GM12878 (cell line): Measurements from ENCODE around the gene RAD52. TPM values are rescaled to one million over a fixed set of nuclear protein-coding genes. Genes with fewer than 3 reads are reported as not detected.

Experiments used
- ATAC-seq: fragments of 200-7000 bp; cut with Tn5 transposase; 3 replicates; pipeline ENCODE4 v1.9.1; 2020; ENCODE audit warnings: mild to moderate bottlenecking, moderate library complexity
- BruUV-seq: library from RNA; stranded (reverse); fragments of 400-500 nt; replicated peaks from 2 replicates; lab custom pipeline; 2021; lab: Mats Ljungman, UMichigan
- CTCF ChIA-PET: fragments of 300-600 bp; sonication (Branson Sonifier 250); formaldehyde crosslinking; extraction: SDS; loops from one replicate; lab custom pipeline; 2021; ENCODE audit warnings: inconsistent platforms; lab: Yijun Ruan, JAX
- POLR2A ChIA-PET: fragments of 350-600 bp; formaldehyde crosslinking; extraction: SDS; loops from one replicate; lab custom pipeline; 2021; ENCODE audit warnings: inconsistent platforms; lab: Charles Lee
- RAD21 ChIA-PET: fragments of 300-600 bp; sonication (Branson Sonifier 250); formaldehyde crosslinking; loops from one replicate; lab custom pipeline; 2023; ENCODE audit warnings: antibody characterized with exemption; ENCODE audit not compliant: unreplicated experiment; lab: Charles Lee
- SMC1A ChIA-PET: fragments of 300-600 bp; sonication (Branson Sonifier 250); formaldehyde crosslinking; loops from one replicate; lab custom pipeline; 2023; ENCODE audit not compliant: unreplicated experiment, uncharacterized antibody; lab: Charles Lee
- DNase-seq: peaks from one replicate; pipeline ENCODE4 v3.0.0-alpha.2; 2011; ENCODE audit warnings: low read depth, low spot score
- FAIRE-seq: peaks from 3 replicates; lab custom pipeline; 2011; peaks lifted over from hg19 to GRCh38; lab: Jason Lieb, UNC
- H2AFZ ChIP-seq: 2 replicates; pipeline ENCODE4 v1.6.0; 2011; ENCODE audit warnings: low read depth, low read length, control low read depth; ENCODE audit not compliant: control insufficient read depth
- H3K27ac ChIP-seq: 2 replicates; pipeline ENCODE4 v1.5.1; 2011; ENCODE audit warnings: control low read depth; ENCODE audit not compliant: control insufficient read depth, insufficient read depth
- H3K27me3 ChIP-seq, 2 experiments: replicated peaks in 1 of 2; 2 replicates each; pipeline versions ENCODE4 v1.6.0 to v1.6.1; 2011; ENCODE audit warnings: low read length in 1 of 2; ENCODE audit not compliant: control insufficient read depth in 2 of 2, insufficient read depth in 2 of 2
- H3K36me3 ChIP-seq, 2 experiments: 2 replicates each; pipeline ENCODE4 v1.5.1; 2011; ENCODE audit warnings: low read length in 1 of 2; ENCODE audit not compliant: control insufficient read depth in 2 of 2, insufficient read depth in 2 of 2
- H3K4me1 ChIP-seq: 2 replicates; pipeline ENCODE4 v1.6.1; 2011; ENCODE audit warnings: mild to moderate bottlenecking, low read length, moderate library complexity, mixed read lengths; ENCODE audit not compliant: control insufficient read depth, insufficient read depth
- H3K4me2 ChIP-seq: 2 replicates; pipeline ENCODE4 v1.6.0; 2011; ENCODE audit warnings: control low read depth; ENCODE audit not compliant: control insufficient read depth, insufficient read depth
- H3K4me3 ChIP-seq: fragments of 200-600 bp; sonication (generic); 2 replicates; pipeline ENCODE4 v1.5.1; 2016
- H3K79me2 ChIP-seq: 2 replicates; pipeline ENCODE4 v1.6.0; 2011; ENCODE audit warnings: low read length; ENCODE audit not compliant: control insufficient read depth, insufficient read depth
- H3K9ac ChIP-seq: 2 replicates; pipeline ENCODE4 v1.8.0; 2011; ENCODE audit warnings: low read length, control low read depth, mixed read lengths; ENCODE audit not compliant: control insufficient read depth, insufficient read depth
- H3K9me3 ChIP-seq: replicated peaks from 3 replicates; pipeline ENCODE4 v1.5.1; 2011; ENCODE audit warnings: mild to moderate bottlenecking, low read length; ENCODE audit not compliant: control insufficient read depth, insufficient read depth
- H4K20me1 ChIP-seq: 2 replicates; pipeline ENCODE4 v1.6.0; 2011; ENCODE audit not compliant: control insufficient read depth, insufficient read depth
- CEBPZ ChIP-seq: fragments of 150-350 bp; IDR thresholded peaks from 2 replicates; pipeline ENCODE4 v1.6.1; 2016; ENCODE audit warnings: low read depth, low read length
- E4F1 ChIP-seq: fragments of 450-650 bp; IDR thresholded peaks from 2 replicates; pipeline ENCODE4 v1.6.1; 2018; ENCODE audit warnings: borderline replicate concordance, mild to moderate bottlenecking; ENCODE audit not compliant: partially characterized antibody
- HSF1 ChIP-seq: fragments of 150-350 bp; IDR thresholded peaks from 2 replicates; pipeline ENCODE4 v1.6.1; 2014; ENCODE audit warnings: mild to moderate bottlenecking, low read depth, low read length
- POLR2AphosphoS5 ChIP-seq: IDR thresholded peaks from 2 replicates; pipeline ENCODE4 v1.6.1; 2011; ENCODE audit warnings: mild to moderate bottlenecking, low read length, inconsistent platforms
- WGBS: methylation state at CpG from one replicate; pipeline ENCODE4 v1.1.6; 2016; ENCODE audit warnings: low lambda C conversion rate; ENCODE audit not compliant: insufficient replicate concordance, insufficient coverage; ENCODE audit errors: missing lambda C conversion rate; 5-methylcytosine and 5-hydroxymethylcytosine counted together
- in situ Hi-C: fragments of 300-500 bp; cut with MboI; formaldehyde crosslinking; loops from 9 replicates; pipeline ENCODE4 v1.14.3; 2018; ENCODE audit warnings: mixed read lengths
- intact Hi-C: fragments of 100-400 bp; cut with micrococcal nuclease; formaldehyde crosslinking; loops from one replicate; pipeline ENCODE4 v1.14.2; 2022; ENCODE audit not compliant: unreplicated experiment
- polyA plus RNA-seq, 11 experiments: library from polyadenylated mRNA; depleted of rRNA in 4 of 11; unstranded in 6 of 11; stranded (reverse) in 5 of 11; fragments of >200 nt; fragmentation: Nextera tagmentation in 4 of 11; fragmentation: Illumina TruSeq in 1 of 11; extraction: Ambion mirVana in 4 of 11; extraction: Trizol in 1 of 11; gene quantifications; 1 replicate in 1 of 11; 2 replicates in 10 of 11; pipeline versions ENCODE4 v1.2.1 to v1.2.3, GENCODE V29; 2011 to 2016; ENCODE audit warnings: inconsistent platforms in 2 of 11, missing spikeins in 2 of 11, low read depth in 1 of 11
- total RNA-seq, 4 experiments: library from RNA; depleted of rRNA in 3 of 4; stranded (reverse); fragments of >200 nt in 3 of 4; fragmentation: Illumina TruSeq in 1 of 4; extraction: Trizol in 1 of 4; gene quantifications; 2 replicates each; pipeline versions ENCODE4 v1.2.1 to v1.2.3, GENCODE V29; 2013 to 2021

Gene RAD52
- total and polyA plus RNA-seq, 10 of the 15 experiments (the other 5 are each of a cell fraction or from before 2014, with no cell fraction given): 2.0 to 15.7 (median 8.9) TPM

GRCh38 chr12:992647-993046 lies 43.2 kb upstream of the RAD52 start:
- Histone ChIP-seq H3K4me1 (peaks cover 3% of the 10 kb centered on the region; the same call in 1 of the 2 replicates), H3K4me3 (no peak overlapping the region), H3K79me2 (no peaks in the 10 kb centered on the region), H2AFZ (no peak overlapping the region), H3K36me3 (no peaks in the 10 kb centered on the region), H3K4me2 (no peak overlapping the region), H4K20me1 (no peaks in the 10 kb centered on the region), H3K27me3 (peaks cover 1 to 13% of the 10 kb centered on the region in 2 experiments; a peak in 1 of 4 replicates), H3K27ac (no peak overlapping the region), H3K9ac (no peak overlapping the region), H3K9me3 (no peaks in the 10 kb centered on the region)
- intact Hi-C loops: no loop called here
- ChIA-PET POLR2A (interaction anchor here (1.4 kb wide), 1 partner anchor 89 kb away, joined by 4 read pairs; no protein-coding TSS in a partner anchor), RAD21 (interaction anchor here (1.3 kb wide), 1 partner anchor 100 kb away, joined by 3 read pairs; no protein-coding TSS in a partner anchor), CTCF (interaction anchor here (1.2 to 1.4 kb wide), 2 partner anchors 43 to 100 kb away, joined by 3 to 7 read pairs; partner anchors contain the start of gene RAD52), SMC1A (interaction anchor here (0.8 to 1.5 kb wide), 4 partner anchors 23 to 103 kb away, joined by 3 to 4 read pairs (median 4); no protein-coding TSS in a partner anchor)
- ATAC-seq (no peak), DNase-seq (no peak), FAIRE-seq (no peak)
- 93% methylated on average over 1 of the region's 1 CpG for WGBS
- in situ Hi-C loops: no loop called here
- TF ChIP-seq CEBPZ: no peak
- no peak for TF ChIP-seq E4F1
- TF ChIP-seq HSF1: no peak
- no peak for TF ChIP-seq POLR2AphosphoS5
- BruUV-seq: no TSS peak
